HEK293 (cell line): ENCODE measurements around the gene ABL2.
"Not testable (repeated sequence)": the region's sequence is repeated elsewhere in the genome, so short reads cannot be mapped to it uniquely, and the experiment has no call there.

ENCODE experiments used
- CTCF ChIA-PET: fragments of 350-600 bp; formaldehyde crosslinking; extraction: SDS; loops from one replicate; lab custom pipeline; 2021; ENCODE audit warnings: antibody characterized with exemption; lab: Yijun Ruan, JAX
- POLR2A ChIA-PET: fragments of 300-600 bp; formaldehyde crosslinking; extraction: SDS; loops from one replicate; lab custom pipeline; 2020; ENCODE audit warnings: antibody characterized with exemption, inconsistent platforms; lab: Yijun Ruan, JAX
- H3K27ac ChIP-seq: fragments of 200-500 bp; sonication (Bioruptor generic); 2 replicates; pipeline ENCODE4 v1.5.1; 2014; ENCODE audit warnings: low read depth, low read length, control low read depth, inconsistent platforms; ENCODE audit errors: extremely low read depth
- H3K36me3 ChIP-seq, 2 experiments: fragments of 200-500 bp in 1 of 2; sonication (Bioruptor generic) in 1 of 2; 1 replicate in 1 of 2; 2 replicates in 1 of 2; pipeline ENCODE4 v1.5.1; 2014 to 2017; ENCODE audit warnings: inconsistent platforms in 2 of 2, low read length in 2 of 2; ENCODE audit not compliant: control insufficient read depth in 2 of 2, insufficient read depth in 1 of 2
- H3K4me1 ChIP-seq: fragments of 200-500 bp; sonication (Bioruptor generic); 2 replicates; pipeline ENCODE4 v1.5.1; 2014; ENCODE audit warnings: mild to moderate bottlenecking, low read length, inconsistent platforms; ENCODE audit not compliant: control insufficient read depth, insufficient read depth
- H3K4me3 ChIP-seq: 2 replicates; pipeline ENCODE4 v1.5.1; 2011; ENCODE audit warnings: low read depth, mild to moderate bottlenecking, control low read depth, low read length, moderate library complexity
- H3K9me3 ChIP-seq: fragments of 200-500 bp; sonication (Bioruptor generic); 2 replicates; pipeline ENCODE4 v1.5.1; 2014; ENCODE audit warnings: low read depth, low read length, inconsistent platforms; ENCODE audit not compliant: control insufficient read depth, insufficient read depth
- BCL11B ChIP-seq: fragments of 450-650 bp; formaldehyde crosslinking; IDR thresholded peaks from 2 replicates; pipeline ENCODE4 v1.5.1; 2016; ENCODE audit warnings: low read depth, missing biosample characterization, missing genetic modification characterization
- GLI4 ChIP-seq: fragments of 450-650 bp; formaldehyde crosslinking; IDR thresholded peaks from 2 replicates; pipeline ENCODE4 v1.5.1; 2016; ENCODE audit warnings: missing biosample characterization, missing genetic modification characterization
- HOXC10 ChIP-seq: sonication (generic); formaldehyde crosslinking; IDR thresholded peaks from 2 replicates; pipeline ENCODE4 v1.8.1; 2023; ENCODE audit warnings: mild to moderate bottlenecking, missing genetic modification reagents
- KLF8 ChIP-seq: fragments of 450-650 bp; formaldehyde crosslinking; IDR thresholded peaks from 2 replicates; pipeline ENCODE4 v1.5.1; 2016; ENCODE audit warnings: missing biosample characterization, missing genetic modification characterization
- PRDM10 ChIP-seq: fragments of 450-650 bp; formaldehyde crosslinking; IDR thresholded peaks from 2 replicates; pipeline ENCODE4 v1.5.1; 2016; ENCODE audit warnings: missing biosample characterization, missing genetic modification characterization
- REST ChIP-seq: fragments of 450-650 bp; formaldehyde crosslinking; IDR thresholded peaks from 2 replicates; pipeline ENCODE4 v1.5.1; 2016; ENCODE audit warnings: missing biosample characterization, missing genetic modification characterization
- ZBTB6 ChIP-seq: fragments of 450-650 bp; formaldehyde crosslinking; IDR thresholded peaks from 2 replicates; pipeline ENCODE4 v1.5.1; 2017; ENCODE audit warnings: missing biosample characterization, missing genetic modification characterization
- ZBTB8A ChIP-seq: fragments of 450-650 bp; formaldehyde crosslinking; IDR thresholded peaks from 2 replicates; pipeline ENCODE4 v1.5.1; 2016; ENCODE audit warnings: missing biosample characterization, missing genetic modification characterization
- ZNF174 ChIP-seq: fragments of 450-650 bp; formaldehyde crosslinking; IDR thresholded peaks from 2 replicates; pipeline ENCODE4 v1.5.0; 2017; ENCODE audit warnings: missing biosample characterization, mild to moderate bottlenecking, missing genetic modification characterization
- ZNF18 ChIP-seq: fragments of 450-650 bp; formaldehyde crosslinking; IDR thresholded peaks from 2 replicates; pipeline ENCODE4 v1.5.1; 2016; ENCODE audit warnings: missing biosample characterization, missing genetic modification characterization
- ZNF184 ChIP-seq: fragments of 450-650 bp; IDR thresholded peaks from 2 replicates; pipeline ENCODE4 v1.5.1; 2018; ENCODE audit warnings: missing biosample characterization, mild to moderate bottlenecking, missing genetic modification characterization
- ZNF266 ChIP-seq: fragments of 450-650 bp; formaldehyde crosslinking; IDR thresholded peaks from 2 replicates; pipeline ENCODE4 v1.5.1; 2016; ENCODE audit warnings: missing biosample characterization, missing genetic modification characterization, low read depth
- ZNF394 ChIP-seq: fragments of 450-650 bp; formaldehyde crosslinking; IDR thresholded peaks from 2 replicates; pipeline ENCODE4 v1.5.1; 2016; ENCODE audit warnings: missing biosample characterization, missing genetic modification characterization, mild to moderate bottlenecking, moderate library complexity, borderline replicate concordance
- ZNF501 ChIP-seq: fragments of 450-650 bp; formaldehyde crosslinking; IDR thresholded peaks from 2 replicates; pipeline ENCODE4 v1.5.1; 2016; ENCODE audit warnings: missing biosample characterization, missing genetic modification characterization
- ZNF610 ChIP-seq: fragments of 450-650 bp; formaldehyde crosslinking; IDR thresholded peaks from 2 replicates; pipeline ENCODE4 v1.5.1; 2016; ENCODE audit warnings: missing biosample characterization, missing genetic modification characterization, borderline replicate concordance
- ZNF626 ChIP-seq: fragments of 450-650 bp; sonication (Bioruptor Pico); formaldehyde crosslinking; IDR thresholded peaks from 2 replicates; pipeline ENCODE4 v1.5.1; 2018; ENCODE audit warnings: missing biosample characterization, missing genetic modification characterization, inconsistent platforms
- ZNF664 ChIP-seq: fragments of 450-650 bp; formaldehyde crosslinking; IDR thresholded peaks from 2 replicates; pipeline ENCODE4 v1.5.1; 2016; ENCODE audit warnings: missing biosample characterization, missing genetic modification characterization
- ZXDB ChIP-seq: fragments of 450-650 bp; formaldehyde crosslinking; IDR thresholded peaks from 2 replicates; pipeline ENCODE4 v1.5.1; 2016; ENCODE audit warnings: missing biosample characterization, missing genetic modification characterization

ABL2 gene

GRCh38 chr1:179137617-179138255 lies 91.7 kb downstream of the ABL2 start:
- peaks cover 5% of the 10 kb centered on the region; the same call in 1 of the 2 replicates for H3K4me1 ChIP-seq
- no peaks in the 10 kb centered on the region for H3K36me3 ChIP-seq
- H3K9me3 ChIP-seq: no peaks in the 10 kb centered on the region
- H3K27ac ChIP-seq: no peak overlapping the region
- no peak overlapping the region for H3K4me3 ChIP-seq
- POLR2A ChIA-PET: no interaction called here
- CTCF ChIA-PET: interaction anchor here (0.6 to 1.0 kb wide), 2 partner anchors 17 to 57 kb away, joined by 3 read pairs; no protein-coding TSS in a partner anchor
- TF ChIP-seq GLI4 (tag by site-specific recombination): no peak
- no peak for TF ChIP-seq REST (tag by site-specific recombination)
- TF ChIP-seq ZBTB8A (tag by site-specific recombination): no peak
- no peak for TF ChIP-seq ZXDB
- TF ChIP-seq ZNF626 (tag by site-specific recombination): no peak
- TF ChIP-seq ZNF394 (tag by site-specific recombination): no peak
- TF ChIP-seq BCL11B (tag by site-specific recombination): no peak
- no peak for TF ChIP-seq ZNF174
- TF ChIP-seq ZNF266 (tag by site-specific recombination): no peak
- no peak for TF ChIP-seq PRDM10 (tag by site-specific recombination)
- no peak for TF ChIP-seq ZNF184 (tag by site-specific recombination)
- no peak for TF ChIP-seq ZBTB6 (tag by site-specific recombination)
- no peak for TF ChIP-seq ZNF501 (tag by site-specific recombination)
- no peak for TF ChIP-seq KLF8 (tag by site-specific recombination)
- TF ChIP-seq ZNF610 (tag by site-specific recombination): no peak
- TF ChIP-seq ZNF18 (tag by site-specific recombination): no peak
- TF ChIP-seq HOXC10 (CRISPR knock-in tag): no peak
- TF ChIP-seq ZNF664: no peak

GRCh38 chr1:179135707-179136106 lies 93.8 kb downstream of the ABL2 start:
- H3K27ac ChIP-seq, H3K9me3 ChIP-seq, POLR2A ChIA-PET, H3K4me1 ChIP-seq, H3K4me3 ChIP-seq, CTCF ChIA-PET, H3K36me3 ChIP-seq: not testable (repeated sequence)

GRCh38 chr1:179135168-179135567 lies 94.3 kb downstream of the ABL2 start:
- H3K9me3 ChIP-seq, H3K4me3 ChIP-seq, H3K27ac ChIP-seq, H3K4me1 ChIP-seq, CTCF ChIA-PET, H3K36me3 ChIP-seq, POLR2A ChIA-PET: not testable (repeated sequence)
